ENCODE data around the gene ERMARD. TPM values are rescaled to one million over a fixed set of nuclear protein-coding genes. Genes with fewer than 3 reads are reported as not detected.

The ERMARD gene
- total RNA-seq, 1 donor from 2014 or later = 41.5 TPM

DNA sequence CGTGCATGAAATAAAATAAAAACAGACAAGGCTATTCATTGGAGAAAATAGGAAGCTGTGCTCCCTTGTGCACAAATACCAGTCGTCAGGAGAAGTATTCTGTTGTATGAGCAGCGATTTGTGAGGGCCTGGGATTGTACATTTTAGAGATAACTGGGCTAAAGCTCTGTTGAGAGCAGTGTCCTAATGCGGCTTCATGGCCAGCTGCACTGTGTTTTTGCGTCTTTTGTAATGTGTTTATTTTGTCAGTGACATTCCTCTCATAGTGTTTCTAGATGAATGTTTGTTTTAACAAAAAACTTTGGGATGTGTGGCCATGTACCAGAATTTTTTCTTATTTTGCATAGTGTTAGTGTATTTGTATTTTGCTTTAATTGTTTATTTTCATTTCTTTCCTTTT lies 14.8 kb downstream of the ERMARD start:
- intact Hi-C loops (cut with DNase I) = no loop called here
- Histone ChIP-seq H3K4me1 (no peaks in the 10 kb centered on the region), H3K27ac (no peak overlapping the region), H3K36me3 (peaks cover 0 to 50% of the 10 kb centered on the region in 2 donors), H3K4me3 (no peak overlapping the region), H3K9me3 (no peaks in the 10 kb centered on the region), H3K27me3 (no peaks in the 10 kb centered on the region)
- TF ChIP-seq POLR2A (IDR thresholded peaks at IDR 0.05) (no peak), CTCF (IDR thresholded peaks at IDR 0.05) (no peak), POLR2AphosphoS5 (IDR thresholded peaks at IDR 0.05; ENCODE audit: insufficient read depth in 1 of 2, low read depth in 1 of 2) (no peak)
- no peak for DNase-seq (ENCODE audit: extremely low spot score in 2 of 2)

DNA sequence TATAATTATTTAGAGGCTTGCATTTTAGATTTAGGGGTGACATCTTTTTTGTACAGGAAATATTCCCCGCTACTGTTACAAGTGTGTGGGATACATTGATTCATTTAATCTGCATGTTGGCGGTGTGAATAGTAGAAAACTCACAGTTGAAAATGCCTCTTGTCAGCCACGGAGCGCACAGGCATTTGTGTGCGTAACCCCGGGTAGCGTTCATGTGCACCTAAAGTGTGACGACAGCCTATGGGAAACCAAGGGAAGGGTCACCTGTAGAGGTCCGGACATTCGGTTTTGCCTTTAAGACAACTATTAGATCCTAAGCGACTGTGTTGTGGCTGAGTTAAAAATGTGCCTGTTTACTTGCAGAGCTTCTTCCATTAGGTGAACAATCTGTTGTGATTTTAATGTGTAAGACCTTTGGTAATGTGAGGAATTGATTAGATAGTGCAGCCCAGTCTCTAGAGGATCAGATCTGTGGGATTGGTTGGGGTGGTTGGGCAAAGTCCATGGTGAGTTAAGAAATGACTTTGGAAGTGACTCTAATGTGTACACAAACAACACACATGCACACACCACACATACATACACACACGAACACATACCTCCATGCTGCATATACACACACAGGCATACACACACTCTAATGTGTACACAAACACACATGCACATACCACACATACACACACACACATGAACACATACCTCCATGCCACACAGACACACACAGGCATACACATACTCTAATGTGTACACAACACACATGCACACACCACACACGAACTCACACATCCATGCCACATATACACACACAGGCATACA lies 15.7 kb downstream of the ERMARD start:
- Histone ChIP-seq H3K4me3 (no peak overlapping the region), H3K9me3 (no peaks in the 10 kb centered on the region), H3K27me3 (no peaks in the 10 kb centered on the region), H3K27ac (no peak overlapping the region), H3K36me3 (peaks cover 0 to 51% of the 10 kb centered on the region in 2 donors), H3K4me1 (no peaks in the 10 kb centered on the region)
- TF ChIP-seq POLR2AphosphoS5 (IDR thresholded peaks at IDR 0.05; ENCODE audit: insufficient read depth in 1 of 2, low read depth in 1 of 2) (no peak), CTCF (IDR thresholded peaks at IDR 0.05) (no peak), POLR2A (IDR thresholded peaks at IDR 0.05) (no peak)
- intact Hi-C loops (cut with DNase I) = no loop called here
- no peak for DNase-seq (ENCODE audit: extremely low spot score in 2 of 2)

GRCh38 chr6:169774347-169774746 lies 22.9 kb downstream of the ERMARD start:
- Histone ChIP-seq H3K9me3 (no peaks in the 10 kb centered on the region), H3K27ac (no peak overlapping the region), H3K4me3 (no peak overlapping the region), H3K4me1 (no peaks in the 10 kb centered on the region), H3K36me3 (peaks cover 0 to 46% of the 10 kb centered on the region in 2 donors), H3K27me3 (no peaks in the 10 kb centered on the region)
- intact Hi-C loops (cut with DNase I) = no loop called here
- TF ChIP-seq POLR2A (IDR thresholded peaks at IDR 0.05) = no peak
- TF ChIP-seq POLR2AphosphoS5 (IDR thresholded peaks at IDR 0.05; ENCODE audit: insufficient read depth in 1 of 2, low read depth in 1 of 2) = no peak
- no peak for TF ChIP-seq CTCF (IDR thresholded peaks at IDR 0.05)
- DNase-seq (ENCODE audit: extremely low spot score in 2 of 2) = no peak

- no peak overlapping the region for H3K4me3 ChIP-seq
- no peak for TF ChIP-seq CTCF (IDR thresholded peaks at IDR 0.05)
- TF ChIP-seq POLR2AphosphoS5 (IDR thresholded peaks at IDR 0.05; ENCODE audit: insufficient read depth in 1 of 2, low read depth in 1 of 2) = no peak
- TF ChIP-seq POLR2A (IDR thresholded peaks at IDR 0.05) = no peak
- DNase-seq (ENCODE audit: extremely low spot score in 2 of 2) = no peak
- no peaks in the 10 kb centered on the region for H3K4me1 ChIP-seq
- H3K27ac ChIP-seq = no peak overlapping the region
- no peaks in the 10 kb centered on the region for H3K27me3 ChIP-seq
- intact Hi-C loops (cut with DNase I) = no loop called here
- H3K9me3 ChIP-seq = no peaks in the 10 kb centered on the region
- H3K36me3 ChIP-seq = peaks cover 0 to 39% of the 10 kb centered on the region in 2 donors
These were observed 23.9 kb downstream of the ERMARD start for GRCh38 chr6:169775321-169775720.

GRCh38 chr6:169776379-169776778 lies 25.0 kb downstream of the ERMARD start:
- H3K4me1 ChIP-seq = no peaks in the 10 kb centered on the region
- H3K4me3 ChIP-seq = no peak overlapping the region
- H3K9me3 ChIP-seq = no peaks in the 10 kb centered on the region
- intact Hi-C loops (cut with DNase I) = no loop called here
- H3K27me3 ChIP-seq = no peaks in the 10 kb centered on the region
- no peak overlapping the region for H3K27ac ChIP-seq
- TF ChIP-seq CTCF (IDR thresholded peaks at IDR 0.05) = no peak
- no peak for TF ChIP-seq POLR2AphosphoS5 (IDR thresholded peaks at IDR 0.05; ENCODE audit: insufficient read depth in 1 of 2, low read depth in 1 of 2)
- no peak for TF ChIP-seq POLR2A (IDR thresholded peaks at IDR 0.05)
- H3K36me3 ChIP-seq = peaks cover 0 to 39% of the 10 kb centered on the region in 2 donors
- no peak for DNase-seq (ENCODE audit: extremely low spot score in 2 of 2)
